ENCODE measurements around the gene HEATR5A.

DNA sequence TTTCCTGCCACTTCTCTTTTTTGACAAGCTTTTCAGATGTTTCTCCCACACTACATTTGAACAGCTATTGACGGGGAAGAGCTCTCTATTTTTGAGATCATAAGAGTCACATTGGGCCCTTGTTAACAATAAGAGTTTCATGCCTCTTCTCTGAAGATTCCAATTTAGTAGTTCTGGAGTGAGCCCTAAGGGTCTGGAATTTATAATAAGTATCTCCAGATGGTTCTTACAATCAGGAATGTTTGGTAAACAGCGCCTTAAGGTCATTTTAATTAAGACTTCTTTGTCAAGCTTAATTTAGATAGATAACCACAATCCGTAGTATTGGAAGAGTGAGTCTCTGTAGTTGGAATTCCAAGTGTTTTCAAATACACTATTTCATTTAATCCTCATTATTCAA lies 152.1 kb downstream of the HEATR5A start:
- TF ChIP-seq POLR2A (IDR thresholded peaks at IDR 0.05; ENCODE audit: low read depth, low read length): no peak
- TF ChIP-seq POLR2AphosphoS5 (IDR thresholded peaks at IDR 0.05; ENCODE audit: low read depth, low read length): no peak
- TF ChIP-seq TAF1 (IDR thresholded peaks at IDR 0.05; ENCODE audit: borderline replicate concordance, low read depth, low read length): no peak
